CD14-positive monocyte (primary cell): ENCODE measurements around the gene ZNF335. TPM values are rescaled to one million over a fixed set of nuclear protein-coding genes. Genes with fewer than 3 reads are reported as not detected.

Source experiments
- DNase-seq, 3 donors: peaks; one replicate each; pipeline ENCODE4 v3.0.0-alpha.2; 2011 to 2022
- H2AFZ ChIP-seq: 2 replicates; pipeline ENCODE4 v1.6.0; 2012; ENCODE audit warnings: mild to moderate bottlenecking, low read depth, low read length, inconsistent platforms; ENCODE audit not compliant: insufficient read depth, poor library complexity, severe bottlenecking
- H3K27ac ChIP-seq, 2 donors: 1 replicate in 1 of 2; 2 replicates in 1 of 2; pipeline ENCODE4 v1.5.1; 2012 to 2013; ENCODE audit warnings: low read length in 2 of 2, control low read depth in 1 of 2, inconsistent platforms in 1 of 2, low read depth in 1 of 2, mild to moderate bottlenecking in 1 of 2
- H3K27me3 ChIP-seq, 2 donors: one replicate each; pipeline versions ENCODE4 v1.6.0 to v1.6.1; 2011 to 2013; ENCODE audit warnings: low read length in 2 of 2; ENCODE audit not compliant: control insufficient read depth in 2 of 2, insufficient read depth in 2 of 2
- H3K36me3 ChIP-seq, 2 donors: replicated peaks in 1 of 2; 1 replicate in 1 of 2; 2 replicates in 1 of 2; pipeline versions ENCODE4 v1.5.1 to v1.6.1; 2012 to 2013; ENCODE audit warnings: low read length in 2 of 2, control low read depth in 1 of 2, inconsistent platforms in 1 of 2, mild to moderate bottlenecking in 1 of 2; ENCODE audit not compliant: insufficient read depth in 2 of 2, control insufficient read depth in 1 of 2
- H3K4me1 ChIP-seq, 2 donors: 1 replicate in 1 of 2; 2 replicates in 1 of 2; pipeline versions ENCODE4 v1.5.1 to v1.6.1; 2012 to 2013; ENCODE audit warnings: low read length in 2 of 2, control low read depth in 1 of 2, inconsistent platforms in 1 of 2, mild to moderate bottlenecking in 1 of 2, moderate library complexity in 1 of 2; ENCODE audit not compliant: insufficient read depth in 2 of 2, control insufficient read depth in 1 of 2
- H3K4me2 ChIP-seq: replicated peaks from 2 replicates; pipeline ENCODE3; 2012; ENCODE audit warnings: low read length, moderate library complexity, mild to moderate bottlenecking; ENCODE audit not compliant: poor library complexity, severe bottlenecking; ENCODE audit errors: extremely low read depth
- H3K4me3 ChIP-seq, 3 experiments: fragments of 200-600 bp in 1 of 3; sonication (generic) in 1 of 3; replicated peaks in 1 of 3; 1 replicate in 2 of 3; 2 replicates in 1 of 3; pipeline ENCODE4 v1.5.1; 2011 to 2013; ENCODE audit warnings: low read length in 3 of 3, mild to moderate bottlenecking in 3 of 3, control low read depth in 2 of 3, low read depth in 2 of 3, inconsistent platforms in 1 of 3, moderate library complexity in 1 of 3
- H3K79me2 ChIP-seq: 2 replicates; pipeline ENCODE4 v1.6.0; 2012; ENCODE audit warnings: mild to moderate bottlenecking, control low read depth, inconsistent platforms, low read length, moderate library complexity; ENCODE audit not compliant: insufficient read depth
- H3K9ac ChIP-seq: 2 replicates; pipeline ENCODE4 v1.6.0; 2017; ENCODE audit warnings: low read length, mild to moderate bottlenecking; ENCODE audit not compliant: insufficient read depth, poor library complexity, severe bottlenecking
- H3K9me3 ChIP-seq, 2 donors: replicated peaks in 1 of 2; 1 replicate in 1 of 2; 2 replicates in 1 of 2; pipeline versions ENCODE4 v1.5.1 to v1.6.1; 2012 to 2013; ENCODE audit warnings: low read length in 2 of 2, control low read depth in 1 of 2; ENCODE audit not compliant: control insufficient read depth in 1 of 2, insufficient read depth in 1 of 2
- H4K20me1 ChIP-seq: 2 replicates; pipeline ENCODE4 v1.6.0; 2012; ENCODE audit warnings: mild to moderate bottlenecking, low read length, control low read depth, moderate library complexity; ENCODE audit not compliant: insufficient read depth
- H3K27ac Mint-ChIP-seq, 7 donors: one replicate each; pipeline ENCODE4 v1.8.0; 2020; ENCODE audit warnings: mild to moderate bottlenecking in 7 of 7, mixed read lengths in 7 of 7, moderate library complexity in 6 of 7, inconsistent platforms in 2 of 7
- H3K27me3 Mint-ChIP-seq, 3 donors: one replicate each; pipeline ENCODE4 v1.8.0; 2021 to 2022; ENCODE audit warnings: low read depth in 3 of 3, mild to moderate bottlenecking in 3 of 3, mixed read lengths in 3 of 3, moderate library complexity in 3 of 3, inconsistent platforms in 1 of 3
- H3K36me3 Mint-ChIP-seq, 2 donors: one replicate each; pipeline ENCODE4 v1.8.0; 2020; ENCODE audit warnings: mixed read lengths in 2 of 2, inconsistent platforms in 1 of 2, mild to moderate bottlenecking in 1 of 2
- H3K4me1 Mint-ChIP-seq: one replicate; pipeline ENCODE4 v1.8.0; 2020; ENCODE audit warnings: mild to moderate bottlenecking, mixed read lengths
- H3K4me3 Mint-ChIP-seq, 2 donors: one replicate each; pipeline ENCODE4 v1.8.0; 2020; ENCODE audit warnings: mild to moderate bottlenecking in 2 of 2, mixed read lengths in 2 of 2, moderate library complexity in 1 of 2
- H3K9me3 Mint-ChIP-seq, 7 donors: one replicate each; pipeline ENCODE4 v1.8.0; 2020 to 2022; ENCODE audit warnings: mixed read lengths in 7 of 7, mild to moderate bottlenecking in 6 of 7, moderate library complexity in 6 of 7, inconsistent platforms in 2 of 7
- CTCF ChIP-seq: fragments of 200-600 bp; IDR thresholded peaks from one replicate; pipeline ENCODE4 v1.8.0; 2022; ENCODE audit warnings: antibody characterized with exemption, mild to moderate bottlenecking
- WGBS: methylation state at CpG from one replicate; pipeline ENCODE4 v1.1.5; 2013; ENCODE audit warnings: missing lambda C conversion rate; ENCODE audit not compliant: insufficient coverage; 5-methylcytosine and 5-hydroxymethylcytosine counted together
- intact Hi-C, 2 donors: fragments of 100-400 bp; cut with micrococcal nuclease; formaldehyde crosslinking; loops; one replicate each; pipeline versions ENCODE4 v1.15.0 to v1.15.1; 2023
- polyA plus RNA-seq, 3 donors: library from polyadenylated mRNA; depleted of rRNA in 1 of 3; unstranded in 2 of 3; stranded (reverse) in 1 of 3; fragments of 300-500 nt in 2 of 3; fragments of >200 nt in 1 of 3; fragmentation: Illumina TruSeq in 2 of 3; gene quantifications; 1 replicate in 2 of 3; 2 replicates in 1 of 3; pipeline ENCODE4 v1.2.3, GENCODE V29; 2012 to 2021

The ZNF335 gene
- polyA plus RNA-seq, 3 donors = 2.7 to 39.6 (median 3.1) TPM

- no peaks in the 10 kb centered on the region for H3K79me2 ChIP-seq
- no peaks in the 10 kb centered on the region for H3K27me3 ChIP-seq
- H3K9ac ChIP-seq = no peak overlapping the region
- no peaks in the 10 kb centered on the region for H3K9me3 Mint-ChIP-seq
- H3K36me3 Mint-ChIP-seq = peaks cover 78 to 95% of the 10 kb centered on the region in 2 donors
- intact Hi-C loops = no loop called here
- DNase-seq = peak in 1 of 3 donors; percentile 7
- no peak overlapping the region for H2AFZ ChIP-seq
- H3K4me3 ChIP-seq = no peak overlapping the region
- H3K9me3 ChIP-seq = no peaks in the 10 kb centered on the region
- H3K27me3 Mint-ChIP-seq = no peaks in the 10 kb centered on the region
- H3K4me2 ChIP-seq = no peak overlapping the region
- TF ChIP-seq CTCF = no peak
- peaks cover 75 to 96% of the 10 kb centered on the region in 2 donors for H3K36me3 ChIP-seq
- WGBS = 94% methylated on average over 12 of the region's 19 CpGs
- peaks cover 40 to 50% of the 10 kb centered on the region in 2 donors for H3K4me1 ChIP-seq
- no peak overlapping the region for H3K4me3 Mint-ChIP-seq
- peaks cover 46% of the 10 kb centered on the region for H4K20me1 ChIP-seq
- H3K4me1 Mint-ChIP-seq = peaks cover 36% of the 10 kb centered on the region
- H3K27ac ChIP-seq = peak overlapping the region; percentile 75 to 92
- peak overlapping the region; percentile 88 to 99 (median 98) for H3K27ac Mint-ChIP-seq
Observed at GRCh38 chr20:45944965-45945677, 26.9 kb downstream of the ZNF335 start.

- intact Hi-C loops = no loop called here
- H3K27ac ChIP-seq = peak overlapping the region; percentile 72 to 92
- DNase-seq = peak; percentile 48 to 96 (median 87)
- H3K4me2 ChIP-seq = no peak overlapping the region
- WGBS = 78% methylated on average over 5 of the region's 15 CpGs
- Mint-ChIP-seq H3K4me1 (peaks cover 36% of the 10 kb centered on the region), H3K27ac (peak overlapping the region; percentile 88 to 99 (median 98)), H3K9me3 (no peaks in the 10 kb centered on the region), H3K4me3 (no peak overlapping the region), H3K36me3 (peaks cover 79 to 95% of the 10 kb centered on the region in 2 donors), H3K27me3 (no peaks in the 10 kb centered on the region)
- H4K20me1 ChIP-seq = peaks cover 38% of the 10 kb centered on the region
- TF ChIP-seq CTCF = no peak
- H3K27me3 ChIP-seq = no peaks in the 10 kb centered on the region
- no peak overlapping the region for H3K9ac ChIP-seq
- no peak overlapping the region for H3K4me3 ChIP-seq
- no peak overlapping the region for H2AFZ ChIP-seq
- no peaks in the 10 kb centered on the region for H3K9me3 ChIP-seq
- H3K36me3 ChIP-seq = peaks cover 75 to 96% of the 10 kb centered on the region in 2 donors
- peaks cover 40 to 50% of the 10 kb centered on the region in 2 donors for H3K4me1 ChIP-seq
- H3K79me2 ChIP-seq = no peaks in the 10 kb centered on the region
Observed at GRCh38 chr20:45944151-45944964, 27.6 kb downstream of the ZNF335 start.
